SK-N-SH (cell line): Measurements from ENCODE around the gene MBNL2. TPM values are rescaled to one million over a fixed set of nuclear protein-coding genes. Genes with fewer than 3 reads are reported as not detected.
A peak's percentile ranks its signal among the peaks of the same experiment; 100 is the strongest.

ENCODE experiments used
- CTCF ChIA-PET: fragments of 300-600, 350-600 bp; formaldehyde crosslinking; extraction: SDS; loops from one replicate; lab custom pipeline; 2021; lab: Yijun Ruan, JAX
- POLR2A ChIA-PET: fragments of 350-600 bp; sonication (Branson Sonifier 250); formaldehyde crosslinking; extraction: SDS; loops from one replicate; lab custom pipeline; 2020; ENCODE audit warnings: antibody characterized with exemption, inconsistent platforms; lab: Yijun Ruan, JAX
- DNase-seq: peaks from one replicate; pipeline ENCODE4 v3.0.0; 2012
- H2AFZ ChIP-seq: fragments of 200-600 bp; sonication (generic); 2 replicates; pipeline ENCODE4 v1.8.1; 2016; ENCODE audit warnings: antibody characterized with exemption, mild to moderate bottlenecking, low read depth
- H3F3A ChIP-seq: fragments of 200-600 bp; sonication (generic); replicated peaks from 2 replicates; pipeline ENCODE3; 2016; ENCODE audit warnings: antibody characterized with exemption, mild to moderate bottlenecking; ENCODE audit not compliant: insufficient read depth
- H3K27ac ChIP-seq, 2 experiments: fragments of 200-500 bp in 1 of 2; fragments of 200-600 bp in 1 of 2; sonication (Bioruptor generic) in 1 of 2; sonication (generic), shearing (Covaris generic) in 1 of 2; 2 replicates each; pipeline versions ENCODE4 v1.5.1 to v1.6.1; 2014 to 2016; ENCODE audit warnings: low read depth in 2 of 2, inconsistent platforms in 1 of 2, low read length in 1 of 2, mild to moderate bottlenecking in 1 of 2, mixed read lengths in 1 of 2
- H3K27me3 ChIP-seq: fragments of 200-600 bp; sonication (generic), shearing (Covaris generic); 2 replicates; pipeline ENCODE4 v1.6.1; 2016; ENCODE audit warnings: mixed run types; ENCODE audit not compliant: insufficient read depth
- H3K36me3 ChIP-seq, 2 experiments: fragments of 200-500 bp in 1 of 2; fragments of 200-600 bp in 1 of 2; sonication (Bioruptor generic) in 1 of 2; sonication (generic) in 1 of 2; replicated peaks in 1 of 2; 2 replicates each; pipeline versions ENCODE3 to v1.5.1; 2014 to 2016; ENCODE audit warnings: low read length in 1 of 2, mild to moderate bottlenecking in 1 of 2; ENCODE audit not compliant: insufficient read depth in 2 of 2, control insufficient read depth in 1 of 2
- H3K4me1 ChIP-seq, 2 experiments: fragments of 200-500 bp in 1 of 2; fragments of 200-600 bp in 1 of 2; sonication (Bioruptor generic) in 1 of 2; sonication (generic), shearing (Covaris generic) in 1 of 2; 2 replicates each; pipeline versions ENCODE4 v1.5.1 to v1.6.1; 2014 to 2016; ENCODE audit warnings: low read depth in 1 of 2, low read length in 1 of 2, mixed run types in 1 of 2; ENCODE audit not compliant: insufficient read depth in 2 of 2, control insufficient read depth in 1 of 2
- H3K4me2 ChIP-seq: fragments of 200-600 bp; sonication (generic), shearing (Covaris generic); 2 replicates; pipeline ENCODE4 v1.6.1; 2017; ENCODE audit warnings: mixed run types
- H3K4me3 ChIP-seq, 2 experiments: fragments of 200-500 bp in 1 of 2; fragments of 200-600 bp in 1 of 2; sonication (Bioruptor generic) in 1 of 2; sonication (generic), shearing (Covaris generic) in 1 of 2; 2 replicates each; pipeline versions ENCODE4 v1.5.1 to v1.8.1; 2014 to 2016; ENCODE audit warnings: low read depth in 2 of 2, inconsistent platforms in 1 of 2, low read length in 1 of 2, mild to moderate bottlenecking in 1 of 2, mixed read lengths in 1 of 2, moderate library complexity in 1 of 2
- H3K79me2 ChIP-seq: fragments of 200-600 bp; sonication (generic); 2 replicates; pipeline ENCODE4 v1.8.1; 2017; ENCODE audit warnings: mild to moderate bottlenecking; ENCODE audit not compliant: insufficient read depth
- H3K9ac ChIP-seq: fragments of 200-600 bp; sonication (generic); 2 replicates; pipeline ENCODE4 v1.6.1; 2017; ENCODE audit warnings: mixed run types
- H3K9me2 ChIP-seq: fragments of 200-600 bp; sonication (generic); 2 replicates; pipeline ENCODE4 v1.6.1; 2017; ENCODE audit warnings: mixed run types
- H3K9me3 ChIP-seq: fragments of 200-600 bp; sonication (generic); 2 replicates; pipeline ENCODE4 v1.6.1; 2017; ENCODE audit warnings: mixed run types, mild to moderate bottlenecking, moderate library complexity
- H4K20me1 ChIP-seq: fragments of 200-600 bp; sonication (generic); 2 replicates; pipeline ENCODE4 v1.6.1; 2017; ENCODE audit warnings: mild to moderate bottlenecking, mixed run types; ENCODE audit not compliant: insufficient read depth
- ELF1 ChIP-seq: IDR thresholded peaks from 2 replicates; pipeline ENCODE4 v1.4.0; 2012
- EP300 ChIP-seq, 2 experiments: IDR thresholded peaks; 2 replicates each; pipeline versions ENCODE4 v1.4.0 to v1.6.1; 2012; ENCODE audit warnings: borderline replicate concordance in 1 of 2, low read depth in 1 of 2, low read length in 1 of 2
- EZH2phosphoT487 ChIP-seq: fragments of 200-600 bp; sonication (generic); IDR thresholded peaks from 2 replicates; pipeline ENCODE4 v1.6.1; 2017; ENCODE audit warnings: low read depth, mixed run types, mild to moderate bottlenecking, antibody characterized with exemption, moderate library complexity, borderline replicate concordance
- FOSL2 ChIP-seq: IDR thresholded peaks from 2 replicates; pipeline ENCODE4 v1.4.0; 2012; ENCODE audit warnings: low read depth, mild to moderate bottlenecking, moderate library complexity, borderline replicate concordance
- GABPA ChIP-seq: IDR thresholded peaks from 2 replicates; pipeline ENCODE4 v1.4.0; 2012; ENCODE audit warnings: low read depth, mild to moderate bottlenecking
- JUND ChIP-seq: IDR thresholded peaks from 2 replicates; pipeline ENCODE4 v1.4.0; 2012
- NFIC ChIP-seq: IDR thresholded peaks from 2 replicates; pipeline ENCODE4 v1.4.0; 2012; ENCODE audit warnings: borderline replicate concordance
- NRF1 ChIP-seq: IDR thresholded peaks from 2 replicates; pipeline ENCODE4 v1.6.1; 2012; ENCODE audit warnings: low read depth, mild to moderate bottlenecking, low read length
- RFX5 ChIP-seq: IDR thresholded peaks from 2 replicates; pipeline ENCODE4 v1.6.1; 2012; ENCODE audit warnings: mild to moderate bottlenecking, improper control_type of control experiment, low read length
- RXRA ChIP-seq: IDR thresholded peaks from 2 replicates; pipeline ENCODE4 v1.4.0; 2012; ENCODE audit warnings: low read depth, mild to moderate bottlenecking, borderline replicate concordance
- SMC3 ChIP-seq: IDR thresholded peaks from 2 replicates; pipeline ENCODE4 v1.6.1; 2012; ENCODE audit warnings: low read depth, low read length, improper control_type of control experiment
- TAF1 ChIP-seq: IDR thresholded peaks from 2 replicates; pipeline ENCODE4 v1.6.1; 2012; ENCODE audit warnings: low read depth, mild to moderate bottlenecking, low read length, moderate library complexity, borderline replicate concordance
- TCF12 ChIP-seq: IDR thresholded peaks from 2 replicates; pipeline ENCODE4 v1.4.0; 2012
- TEAD4 ChIP-seq: IDR thresholded peaks from 2 replicates; pipeline ENCODE4 v1.4.0; 2012; ENCODE audit warnings: mild to moderate bottlenecking, borderline replicate concordance; ENCODE audit not compliant: insufficient read depth
- WGBS: methylation state at CpG from one replicate; pipeline ENCODE4 v1.1.6; 2017; ENCODE audit warnings: low lambda C conversion rate; 5-methylcytosine and 5-hydroxymethylcytosine counted together
- polyA plus RNA-seq, 3 experiments: library from polyadenylated mRNA; depleted of rRNA; stranded (reverse); fragments of >200 nt; gene quantifications; 2 replicates each; pipeline ENCODE4 v1.2.3, GENCODE V29; 2012
- TF ChIP-seq, protein P1 (sequence below): IDR thresholded peaks from 2 replicates; pipeline ENCODE4 v1.4.0; 2012; ENCODE audit warnings: low read depth, borderline replicate concordance
- TF ChIP-seq, protein P2 (sequence below): fragments of 200-600 bp; sonication (generic); IDR thresholded peaks from 2 replicates; pipeline ENCODE4 v1.6.1; 2017; ENCODE audit warnings: antibody characterized with exemption, mild to moderate bottlenecking, moderate library complexity
- TF ChIP-seq, protein P3 (sequence below): IDR thresholded peaks from 2 replicates; pipeline ENCODE4 v1.4.0; 2012; ENCODE audit warnings: low read depth, borderline replicate concordance

MBNL2 gene
- polyA plus RNA-seq, 1 of the 3 experiments (the other 2 are of a cell fraction) = 24.5 TPM

DNA sequence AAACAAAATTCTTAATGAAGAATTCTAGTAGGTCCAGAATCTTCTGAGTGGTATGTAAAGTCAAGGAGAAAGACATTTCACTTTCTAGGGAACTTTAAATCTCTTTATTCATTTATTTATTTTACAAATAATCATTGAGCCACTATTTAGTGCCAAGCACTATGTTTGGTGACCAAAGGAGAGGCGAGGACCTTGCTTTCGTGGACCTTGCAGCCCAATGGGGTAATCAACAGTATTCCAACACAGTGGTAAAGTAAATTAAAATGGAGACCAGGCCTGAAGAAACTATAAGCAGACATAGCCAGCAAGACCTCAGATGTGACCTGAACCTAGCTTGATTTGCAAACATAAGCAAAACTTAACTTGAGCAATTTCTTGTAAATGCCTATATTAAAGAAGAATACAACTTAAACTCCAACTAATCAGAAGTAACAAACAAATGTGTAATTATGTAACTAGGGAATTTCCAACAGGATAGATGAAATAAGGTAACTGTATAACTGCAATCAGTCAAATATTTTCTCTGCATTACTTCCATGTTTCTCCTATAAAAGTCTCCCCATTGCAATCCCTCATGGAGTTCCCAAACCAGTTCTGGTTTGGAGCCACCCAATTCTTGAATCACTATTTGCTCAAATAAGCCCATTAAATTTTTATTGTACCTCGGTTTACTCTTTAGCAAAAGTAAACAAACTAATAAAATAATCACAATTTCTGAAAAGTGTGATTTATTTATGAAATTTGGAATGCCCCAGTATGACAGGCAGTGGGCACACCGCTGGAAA lies 67.6 kb downstream of the MBNL2 start:
- Histone ChIP-seq H3K4me2 (no peak overlapping the region), H3F3A (peaks cover 39% of the 10 kb centered on the region), H3K9ac (no peak overlapping the region), H3K79me2 (peaks cover 100% of the 10 kb centered on the region), H3K9me3 (no peaks in the 10 kb centered on the region), H3K36me3 (peaks cover 8 to 20% of the 10 kb centered on the region in 2 experiments), H3K9me2 (no peaks in the 10 kb centered on the region), H4K20me1 (0 out of 2 replicates have a peak, but pooled peaks cover 9% of the 10 kb centered on the region), H3K4me3 (no peak overlapping the region), H3K27me3 (no peaks in the 10 kb centered on the region), H2AFZ (no peak overlapping the region), H3K4me1 (peaks cover 3 to 28% of the 10 kb centered on the region in 2 experiments), H3K27ac (peak overlapping the region; percentile 14 to 32; a peak in 2 of 4 replicates)
- 99% methylated on average over 4 of the region's 4 CpGs for WGBS
- no peak for DNase-seq
- POLR2A ChIA-PET = no interaction called here
- TF ChIP-seq TEAD4 = no peak
- TF ChIP-seq RXRA = no peak
- TF ChIP-seq JUND = no peak
- no peak for TF ChIP-seq GABPA
- no peak for TF ChIP-seq TAF1
- no peak for TF ChIP-seq RFX5
- TF ChIP-seq, protein P1, sequence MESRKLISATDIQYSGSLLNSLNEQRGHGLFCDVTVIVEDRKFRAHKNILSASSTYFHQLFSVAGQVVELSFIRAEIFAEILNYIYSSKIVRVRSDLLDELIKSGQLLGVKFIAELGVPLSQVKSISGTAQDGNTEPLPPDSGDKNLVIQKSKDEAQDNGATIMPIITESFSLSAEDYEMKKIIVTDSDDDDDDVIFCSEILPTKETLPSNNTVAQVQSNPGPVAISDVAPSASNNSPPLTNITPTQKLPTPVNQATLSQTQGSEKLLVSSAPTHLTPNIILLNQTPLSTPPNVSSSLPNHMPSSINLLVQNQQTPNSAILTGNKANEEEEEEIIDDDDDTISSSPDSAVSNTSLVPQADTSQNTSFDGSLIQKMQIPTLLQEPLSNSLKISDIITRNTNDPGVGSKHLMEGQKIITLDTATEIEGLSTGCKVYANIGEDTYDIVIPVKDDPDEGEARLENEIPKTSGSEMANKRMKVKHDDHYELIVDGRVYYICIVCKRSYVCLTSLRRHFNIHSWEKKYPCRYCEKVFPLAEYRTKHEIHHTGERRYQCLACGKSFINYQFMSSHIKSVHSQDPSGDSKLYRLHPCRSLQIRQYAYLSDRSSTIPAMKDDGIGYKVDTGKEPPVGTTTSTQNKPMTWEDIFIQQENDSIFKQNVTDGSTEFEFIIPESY = no peak
- TF ChIP-seq EP300 (IDR thresholded peaks at IDR 0.05; ENCODE audit: borderline replicate concordance in 1 of 2, low read depth in 1 of 2, low read length in 1 of 2) = no peak
- TF ChIP-seq SMC3 = no peak
- no peak for TF ChIP-seq TCF12
- no peak for TF ChIP-seq NFIC
- CTCF ChIA-PET = interaction anchor here (1.3 kb wide), 1 partner anchor 21 kb away, joined by 4 read pairs; no protein-coding TSS in a partner anchor

DNA sequence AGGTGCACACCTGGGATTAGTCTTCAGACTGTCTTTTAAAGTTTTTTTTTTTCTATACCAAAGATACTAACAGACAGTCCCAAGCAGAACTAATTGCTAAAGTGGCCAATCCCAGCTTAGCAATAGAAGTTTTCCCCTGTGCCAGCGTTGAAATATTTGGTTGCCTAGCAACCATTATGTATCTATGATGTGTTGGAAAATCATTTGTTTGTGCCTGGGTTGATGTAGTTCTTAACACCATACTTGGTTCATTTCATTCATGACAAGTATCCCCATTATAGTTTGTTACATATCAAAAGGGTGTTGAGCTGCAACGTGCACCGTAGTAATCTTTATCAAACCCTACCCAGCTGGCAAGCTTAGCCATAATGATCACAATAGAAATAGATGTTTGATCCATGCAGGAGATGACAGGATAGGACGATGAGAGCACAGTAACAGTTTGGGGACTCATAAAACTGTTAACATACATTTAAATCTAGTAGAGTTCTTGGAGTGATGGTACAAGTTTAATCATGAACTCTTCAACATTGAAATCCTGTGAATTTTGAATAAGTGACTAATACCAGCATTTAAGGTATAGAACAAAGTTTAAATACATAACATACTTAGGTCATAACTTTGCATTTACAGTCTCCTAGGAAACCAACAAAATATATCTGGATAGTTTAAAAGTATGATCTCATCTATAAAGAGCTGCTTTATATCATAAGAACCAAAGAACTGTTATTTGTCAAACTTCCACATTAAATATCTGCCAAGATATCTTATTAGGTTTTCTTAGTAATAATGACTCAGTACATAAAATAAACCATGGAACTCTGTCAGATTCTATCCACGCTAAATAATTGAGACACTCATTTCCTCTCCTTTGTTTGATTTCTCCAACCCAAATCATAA lies 73.4 kb downstream of the MBNL2 start:
- ChIA-PET CTCF (interaction anchor here (1.5 kb wide), 1 partner anchor 260 kb away, joined by 3 read pairs; no protein-coding TSS in a partner anchor), POLR2A (interaction anchor here (1.0 kb wide), 1 partner anchor 10 kb away, joined by 3 read pairs; no protein-coding TSS in a partner anchor)
- peaks cover 23 to 39% of the 10 kb centered on the region in 2 experiments for H3K4me1 ChIP-seq
- H3K36me3 ChIP-seq = peaks cover 13 to 19% of the 10 kb centered on the region in 2 experiments
- H4K20me1 ChIP-seq = no peaks in the 10 kb centered on the region
- peak overlapping the region in 1 of 2 experiments; percentile 8; a peak in 1 of 4 replicates for H3K4me3 ChIP-seq
- peaks cover 87% of the 10 kb centered on the region for H3K79me2 ChIP-seq
- H3K9me3 ChIP-seq = no peaks in the 10 kb centered on the region
- no peaks in the 10 kb centered on the region for H3K27me3 ChIP-seq
- no peaks in the 10 kb centered on the region for H3K9me2 ChIP-seq
- 14% methylated on average over 5 of the region's 5 CpGs for WGBS
- peak overlapping the region; percentile 69 to 99 for H3K27ac ChIP-seq
- peaks cover 52% of the 10 kb centered on the region for H3F3A ChIP-seq
- peak overlapping the region; percentile 84 for H3K9ac ChIP-seq
- peak overlapping the region; percentile 60; the same call in 1 of the 2 replicates for H3K4me2 ChIP-seq
- H2AFZ ChIP-seq = no peak overlapping the region
- DNase-seq = no peak
- TF ChIP-seq FOSL2 (peak; percentile 84), NFIC (peak; percentile 93; the same call in 1 of the 2 replicates), EP300 (IDR thresholded peaks at IDR 0.05; ENCODE audit: borderline replicate concordance in 1 of 2, low read depth in 1 of 2, low read length in 1 of 2) (peak; percentile 85 to 99), ELF1 (no peak), EZH2phosphoT487 (no peak), NRF1 (no peak), RXRA (peak; percentile 76; the same call in 1 of the 2 replicates), JUND (peak; percentile 95)
- TF ChIP-seq, protein P2, sequence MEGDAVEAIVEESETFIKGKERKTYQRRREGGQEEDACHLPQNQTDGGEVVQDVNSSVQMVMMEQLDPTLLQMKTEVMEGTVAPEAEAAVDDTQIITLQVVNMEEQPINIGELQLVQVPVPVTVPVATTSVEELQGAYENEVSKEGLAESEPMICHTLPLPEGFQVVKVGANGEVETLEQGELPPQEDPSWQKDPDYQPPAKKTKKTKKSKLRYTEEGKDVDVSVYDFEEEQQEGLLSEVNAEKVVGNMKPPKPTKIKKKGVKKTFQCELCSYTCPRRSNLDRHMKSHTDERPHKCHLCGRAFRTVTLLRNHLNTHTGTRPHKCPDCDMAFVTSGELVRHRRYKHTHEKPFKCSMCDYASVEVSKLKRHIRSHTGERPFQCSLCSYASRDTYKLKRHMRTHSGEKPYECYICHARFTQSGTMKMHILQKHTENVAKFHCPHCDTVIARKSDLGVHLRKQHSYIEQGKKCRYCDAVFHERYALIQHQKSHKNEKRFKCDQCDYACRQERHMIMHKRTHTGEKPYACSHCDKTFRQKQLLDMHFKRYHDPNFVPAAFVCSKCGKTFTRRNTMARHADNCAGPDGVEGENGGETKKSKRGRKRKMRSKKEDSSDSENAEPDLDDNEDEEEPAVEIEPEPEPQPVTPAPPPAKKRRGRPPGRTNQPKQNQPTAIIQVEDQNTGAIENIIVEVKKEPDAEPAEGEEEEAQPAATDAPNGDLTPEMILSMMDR = no peak
- TF ChIP-seq, protein P3, sequence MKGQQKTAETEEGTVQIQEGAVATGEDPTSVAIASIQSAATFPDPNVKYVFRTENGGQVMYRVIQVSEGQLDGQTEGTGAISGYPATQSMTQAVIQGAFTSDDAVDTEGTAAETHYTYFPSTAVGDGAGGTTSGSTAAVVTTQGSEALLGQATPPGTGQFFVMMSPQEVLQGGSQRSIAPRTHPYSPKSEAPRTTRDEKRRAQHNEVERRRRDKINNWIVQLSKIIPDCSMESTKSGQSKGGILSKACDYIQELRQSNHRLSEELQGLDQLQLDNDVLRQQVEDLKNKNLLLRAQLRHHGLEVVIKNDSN = peak; percentile 17; the same call in 1 of the 2 replicates
